Caco-2 (cell line): ENCODE measurements around the gene KRCC1. TPM values are rescaled to one million over a fixed set of nuclear protein-coding genes. Genes with fewer than 3 reads are reported as not detected.
"Not testable (repeated sequence)": the region's sequence is repeated elsewhere in the genome, so short reads cannot be mapped to it uniquely, and the experiment has no call there.

ENCODE experiments used
- BruUV-seq: library from RNA; stranded (reverse); fragments of 400-500 nt; replicated peaks from 2 replicates; lab custom pipeline; 2021; lab: Mats Ljungman, UMichigan
- CTCF ChIA-PET: fragments of 300-600 bp; sonication (Branson Sonifier 250); formaldehyde crosslinking; loops from one replicate; lab custom pipeline; 2022; ENCODE audit warnings: antibody characterized with exemption; lab: Charles Lee
- POLR2A ChIA-PET: fragments of 300-600 bp; sonication (Branson Sonifier 250); formaldehyde crosslinking; loops from one replicate; lab custom pipeline; 2022; ENCODE audit warnings: antibody characterized with exemption; lab: Charles Lee
- DNase-seq, 2 experiments: peaks; one replicate each; pipeline versions ENCODE4 v3.0.0 to v3.0.0-alpha.2; 2020 to 2022
- H3K27me3 ChIP-seq: replicated peaks from 2 replicates; pipeline ENCODE4 v1.6.0; 2011; ENCODE audit warnings: low read length; ENCODE audit not compliant: control insufficient read depth, insufficient read depth
- H3K36me3 ChIP-seq: 2 replicates; pipeline ENCODE4 v1.5.1; 2011; ENCODE audit warnings: low read length; ENCODE audit not compliant: control insufficient read depth, insufficient read depth
- H3K4me1 ChIP-seq: fragments of 250-450 bp; sonication (Bioruptor Pico); 2 replicates; pipeline ENCODE4 v1.5.1; 2020; ENCODE audit warnings: mild to moderate bottlenecking
- H3K4me3 ChIP-seq: 2 replicates; pipeline ENCODE4 v1.5.1; 2011; ENCODE audit warnings: low read depth, mild to moderate bottlenecking, control low read depth, low read length
- H3K9me3 ChIP-seq: fragments of 250-450 bp; sonication (Bioruptor Pico); 2 replicates; pipeline ENCODE4 v1.5.1; 2020; ENCODE audit warnings: mild to moderate bottlenecking, moderate library complexity
- H3K27ac Mint-ChIP-seq: one replicate; pipeline ENCODE4 v1.8.0; 2022; ENCODE audit warnings: mixed read lengths; ENCODE audit not compliant: unreplicated experiment
- H3K27me3 Mint-ChIP-seq: one replicate; pipeline ENCODE4 v1.8.0; 2022; ENCODE audit warnings: mixed read lengths; ENCODE audit not compliant: insufficient read depth, unreplicated experiment
- H3K36me3 Mint-ChIP-seq: one replicate; pipeline ENCODE4 v1.8.0; 2022; ENCODE audit warnings: mild to moderate bottlenecking, mixed read lengths; ENCODE audit not compliant: insufficient read depth, unreplicated experiment
- H3K4me1 Mint-ChIP-seq: one replicate; pipeline ENCODE4 v1.8.0; 2022; ENCODE audit warnings: low read depth, mixed read lengths; ENCODE audit not compliant: unreplicated experiment
- H3K4me3 Mint-ChIP-seq: one replicate; pipeline ENCODE4 v1.8.0; 2022; ENCODE audit warnings: mild to moderate bottlenecking, moderate library complexity, mixed read lengths; ENCODE audit not compliant: unreplicated experiment
- H3K9me3 Mint-ChIP-seq: one replicate; pipeline ENCODE4 v1.8.0; 2022; ENCODE audit warnings: mixed read lengths; ENCODE audit not compliant: unreplicated experiment
- intact Hi-C: fragments of 100-400 bp; cut with micrococcal nuclease; formaldehyde crosslinking; loops from one replicate; pipeline ENCODE4 v1.10.0; 2022; ENCODE audit not compliant: unreplicated experiment
- total RNA-seq: library from RNA; stranded (reverse); gene quantifications from 2 replicates; pipeline ENCODE4 v1.2.3, GENCODE V29; 2022
- TF ChIP-seq, protein P1 (sequence below), 2 experiments: fragments of 200-600 bp in 1 of 2; IDR thresholded peaks; 1 replicate in 1 of 2; 2 replicates in 1 of 2; pipeline versions ENCODE4 v1.5.1 to v1.8.0; 2011 to 2022; ENCODE audit warnings: antibody characterized with exemption in 1 of 2, control low read depth in 1 of 2, inconsistent platforms in 1 of 2, low read depth in 1 of 2, low read length in 1 of 2, mild to moderate bottlenecking in 1 of 2, moderate library complexity in 1 of 2; ENCODE audit not compliant: insufficient read depth in 1 of 2, severe bottlenecking in 1 of 2, unreplicated experiment in 1 of 2

Gene KRCC1
- total RNA-seq, 1 experiment from 2014 or later: 7.6 TPM

DNA sequence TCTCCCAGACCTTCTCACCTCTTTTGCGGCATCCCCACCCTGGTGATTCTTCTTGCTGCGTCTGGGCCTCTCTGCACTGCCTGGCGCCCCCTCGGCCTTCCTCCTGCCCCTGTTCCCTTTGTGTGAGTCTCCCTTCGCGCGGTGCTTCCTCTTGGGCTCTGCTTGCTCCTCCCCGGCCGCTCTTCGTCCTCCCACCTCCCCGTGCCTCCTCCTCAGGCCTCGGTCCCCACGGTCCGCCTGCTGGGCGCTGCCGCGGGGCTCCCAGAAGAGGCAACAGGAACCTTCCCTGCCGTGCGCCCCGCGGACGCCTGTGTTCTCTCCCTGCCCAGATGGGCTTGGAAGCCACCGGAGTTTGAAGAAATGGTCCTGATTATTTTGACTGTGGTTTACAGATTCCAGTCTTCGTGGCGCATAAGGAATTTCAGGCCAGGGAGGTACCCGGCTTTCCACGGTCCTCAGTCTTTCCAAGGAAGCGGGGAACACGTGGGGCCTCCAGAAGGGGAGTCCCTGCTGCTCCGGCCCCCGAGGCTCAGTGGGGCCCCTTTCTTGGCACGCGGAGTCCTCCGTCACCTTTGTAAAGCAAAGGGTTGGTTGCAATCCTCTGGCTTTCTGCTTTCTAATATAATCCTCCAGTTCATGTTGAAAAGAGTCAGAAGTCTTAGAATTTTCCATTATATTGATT lies 52.4 kb downstream of the KRCC1 start:
- Histone ChIP-seq H3K9me3 (no peaks in the 10 kb centered on the region), H3K27me3 (no peaks in the 10 kb centered on the region), H3K36me3 (no peaks in the 10 kb centered on the region), H3K4me3 (no peak overlapping the region), H3K4me1 (no peaks in the 10 kb centered on the region)
- TF ChIP-seq, protein P1, sequence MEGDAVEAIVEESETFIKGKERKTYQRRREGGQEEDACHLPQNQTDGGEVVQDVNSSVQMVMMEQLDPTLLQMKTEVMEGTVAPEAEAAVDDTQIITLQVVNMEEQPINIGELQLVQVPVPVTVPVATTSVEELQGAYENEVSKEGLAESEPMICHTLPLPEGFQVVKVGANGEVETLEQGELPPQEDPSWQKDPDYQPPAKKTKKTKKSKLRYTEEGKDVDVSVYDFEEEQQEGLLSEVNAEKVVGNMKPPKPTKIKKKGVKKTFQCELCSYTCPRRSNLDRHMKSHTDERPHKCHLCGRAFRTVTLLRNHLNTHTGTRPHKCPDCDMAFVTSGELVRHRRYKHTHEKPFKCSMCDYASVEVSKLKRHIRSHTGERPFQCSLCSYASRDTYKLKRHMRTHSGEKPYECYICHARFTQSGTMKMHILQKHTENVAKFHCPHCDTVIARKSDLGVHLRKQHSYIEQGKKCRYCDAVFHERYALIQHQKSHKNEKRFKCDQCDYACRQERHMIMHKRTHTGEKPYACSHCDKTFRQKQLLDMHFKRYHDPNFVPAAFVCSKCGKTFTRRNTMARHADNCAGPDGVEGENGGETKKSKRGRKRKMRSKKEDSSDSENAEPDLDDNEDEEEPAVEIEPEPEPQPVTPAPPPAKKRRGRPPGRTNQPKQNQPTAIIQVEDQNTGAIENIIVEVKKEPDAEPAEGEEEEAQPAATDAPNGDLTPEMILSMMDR (IDR thresholded peaks at IDR 0.05; ENCODE audit: insufficient read depth in 1 of 2, low read depth in 1 of 2, low read length in 1 of 2, severe bottlenecking in 1 of 2, unreplicated experiment in 1 of 2): no peak
- Mint-ChIP-seq H3K27ac (no peak overlapping the region), H3K4me1 (no peaks in the 10 kb centered on the region), H3K36me3 (peaks cover 6% of the 10 kb centered on the region), H3K27me3 (no peaks in the 10 kb centered on the region), H3K9me3 (no peaks in the 10 kb centered on the region), H3K4me3 (no peak overlapping the region)
- POLR2A ChIA-PET: no interaction called here
- no peak for DNase-seq
- intact Hi-C loops: no loop called here
- BruUV-seq: no TSS peak
- CTCF ChIA-PET: no interaction called here

DNA sequence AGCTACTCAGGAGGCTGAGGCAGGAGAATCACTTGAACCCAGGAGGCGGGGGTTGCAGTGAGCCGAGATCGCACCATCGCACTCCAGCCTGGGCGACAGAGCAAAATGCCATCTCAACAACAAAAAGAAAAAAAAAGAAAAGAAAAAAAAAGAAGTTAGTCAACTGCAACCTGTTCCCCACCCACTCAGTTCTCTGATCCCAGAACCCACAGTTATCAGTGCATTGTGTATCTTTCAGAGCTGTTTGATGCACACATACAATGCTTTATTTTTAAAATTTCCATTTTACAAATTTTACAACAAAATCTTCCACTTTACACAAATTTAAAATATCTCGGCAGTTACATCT lies 53.2 kb downstream of the KRCC1 start:
- Mint-ChIP-seq H3K4me1 (no peaks in the 10 kb centered on the region), H3K4me3 (no peak overlapping the region), H3K27ac (no peak overlapping the region), H3K27me3 (no peaks in the 10 kb centered on the region), H3K36me3 (peaks cover 6% of the 10 kb centered on the region), H3K9me3 (no peaks in the 10 kb centered on the region)
- CTCF ChIA-PET: interaction anchor here (0.6 to 0.9 kb wide), 3 partner anchors 14 to 58 kb away, joined by 3 to 5 read pairs (median 3); partner anchors contain the start of gene RNU2-63P
- Histone ChIP-seq H3K36me3 (no peaks in the 10 kb centered on the region), H3K4me1 (no peaks in the 10 kb centered on the region), H3K4me3 (no peak overlapping the region), H3K9me3 (no peaks in the 10 kb centered on the region), H3K27me3 (no peaks in the 10 kb centered on the region)
- DNase-seq: no peak
- TF ChIP-seq, protein P1 (IDR thresholded peaks at IDR 0.05; ENCODE audit: insufficient read depth in 1 of 2, low read depth in 1 of 2, low read length in 1 of 2, severe bottlenecking in 1 of 2, unreplicated experiment in 1 of 2): no peak
- intact Hi-C loops: no loop called here
- POLR2A ChIA-PET: no interaction called here
- BruUV-seq: no TSS peak

DNA sequence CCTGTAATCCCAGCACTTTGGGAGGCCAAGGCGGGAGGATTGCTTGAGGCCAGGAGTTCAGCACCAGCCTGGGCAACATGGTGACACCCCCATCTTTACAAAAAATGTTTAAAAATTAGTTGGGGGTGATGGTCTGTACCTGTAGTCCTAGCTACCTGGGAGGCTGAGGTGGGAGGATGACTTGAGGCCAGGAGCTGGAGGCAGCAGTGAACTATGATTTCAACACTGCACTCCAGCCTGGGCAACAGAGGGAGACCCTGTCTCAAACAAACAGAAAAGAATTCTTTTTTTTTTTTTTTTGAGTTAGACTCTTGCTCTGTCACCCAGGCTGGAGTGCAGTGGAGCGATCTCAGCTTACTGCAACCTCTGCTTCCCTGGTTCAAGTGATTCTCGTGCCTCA lies 55.1 kb downstream of the KRCC1 start:
- BruUV-seq, H3K9me3 Mint-ChIP-seq: not testable (repeated sequence)

More for the DNA sequence above, 55.1 kb downstream of the KRCC1 start:
- H3K4me3 Mint-ChIP-seq, H3K4me1 ChIP-seq, H3K27me3 Mint-ChIP-seq, H3K27ac Mint-ChIP-seq, DNase-seq, H3K36me3 Mint-ChIP-seq, H3K9me3 ChIP-seq, H3K27me3 ChIP-seq, intact Hi-C loops, H3K4me3 ChIP-seq, H3K4me1 Mint-ChIP-seq, H3K36me3 ChIP-seq, CTCF ChIA-PET: not testable (repeated sequence)
- POLR2A ChIA-PET: interaction anchor here (0.7 kb wide), 1 partner anchor 15 kb away, joined by 3 read pairs; no protein-coding TSS in a partner anchor
